Activated naive CD4-positive, alpha-beta T cell treated with anti-CD3 and anti-CD28 coated beads, Interleukin-2, amount 10 ng/mL, durations not matched to agents 7 days and 5 days (primary cell): ENCODE data around the gene KDM8.
"Not testable (repeated sequence)": the region's sequence is repeated elsewhere in the genome, so short reads cannot be mapped to it uniquely, and the experiment has no call there.

ENCODE experiments used
- CTCF ChIA-PET: fragments of 350-600 bp; sonication (Branson Sonifier 250); formaldehyde crosslinking; loops from one replicate; lab custom pipeline; 2021; ENCODE audit warnings: antibody characterized with exemption; lab: Charles Lee
- DNase-seq: peaks from one replicate; pipeline ENCODE4 v3.0.0-alpha.2; 2020
- H3K27ac Mint-ChIP-seq: one replicate; pipeline ENCODE4 v1.8.0; 2021; ENCODE audit warnings: mild to moderate bottlenecking, moderate library complexity, mixed read lengths
- H3K27me3 Mint-ChIP-seq: one replicate; pipeline ENCODE4 v1.8.0; 2021; ENCODE audit warnings: mild to moderate bottlenecking, mixed read lengths
- H3K36me3 Mint-ChIP-seq: one replicate; pipeline ENCODE4 v1.8.0; 2021; ENCODE audit warnings: mixed read lengths
- H3K4me1 Mint-ChIP-seq: one replicate; pipeline ENCODE4 v1.8.0; 2021; ENCODE audit warnings: mixed read lengths
- H3K4me3 Mint-ChIP-seq: one replicate; pipeline ENCODE4 v1.8.0; 2021; ENCODE audit warnings: mild to moderate bottlenecking, moderate library complexity, mixed read lengths
- H3K9me3 Mint-ChIP-seq: one replicate; pipeline ENCODE4 v1.8.0; 2021; ENCODE audit warnings: mixed read lengths

KDM8 gene

GRCh38 chr16:27195941-27196595 is 7.3 kb upstream of the KDM8 start:
- peak; percentile 74 for DNase-seq
- peaks cover 15% of the 10 kb centered on the region for H3K9me3 Mint-ChIP-seq
- peaks cover 87% of the 10 kb centered on the region for H3K4me1 Mint-ChIP-seq
- CTCF ChIA-PET: interaction anchor here (0.9 to 1.7 kb wide), 5 partner anchors 11 to 40 kb away, joined by 3 to 12 read pairs (median 4); no protein-coding TSS in a partner anchor
- peak overlapping the region; percentile 98 for H3K27ac Mint-ChIP-seq
- peaks cover 22% of the 10 kb centered on the region for H3K36me3 Mint-ChIP-seq
- H3K4me3 Mint-ChIP-seq: peak overlapping the region; percentile 51
- no peaks in the 10 kb centered on the region for H3K27me3 Mint-ChIP-seq

GRCh38 chr16:27197004-27197403 is 6.3 kb upstream of the KDM8 start:
- no peak for DNase-seq
- Mint-ChIP-seq H3K4me3 (no peak overlapping the region), H3K4me1 (peaks cover 88% of the 10 kb centered on the region), H3K27ac (peak overlapping the region; percentile 98), H3K27me3 (no peaks in the 10 kb centered on the region), H3K36me3 (peaks cover 23% of the 10 kb centered on the region), H3K9me3 (peaks cover 16% of the 10 kb centered on the region)
- CTCF ChIA-PET: interaction anchor here (1.0 to 3.7 kb wide), 3 partner anchors 12 to 23 kb away, joined by 3 to 41 read pairs (median 4); no protein-coding TSS in a partner anchor

GRCh38 chr16:27198451-27199234 is 4.7 kb upstream of the KDM8 start:
- DNase-seq: no peak
- Mint-ChIP-seq H3K27ac (peak overlapping the region; percentile 99), H3K4me1 (peaks cover 95% of the 10 kb centered on the region), H3K9me3 (peaks cover 16% of the 10 kb centered on the region), H3K36me3 (peaks cover 25% of the 10 kb centered on the region), H3K4me3 (no peak overlapping the region), H3K27me3 (no peaks in the 10 kb centered on the region)
- CTCF ChIA-PET: interaction anchor here (0.8 to 3.7 kb wide), 7 partner anchors 19 to 158 kb away, joined by 3 to 41 read pairs (median 5); no protein-coding TSS in a partner anchor

GRCh38 chr16:27199235-27199586 is 4.1 kb upstream of the KDM8 start:
- Mint-ChIP-seq H3K36me3 (peaks cover 23% of the 10 kb centered on the region), H3K27me3 (no peaks in the 10 kb centered on the region), H3K4me1 (peaks cover 93% of the 10 kb centered on the region), H3K27ac (peak overlapping the region; percentile 99), H3K9me3 (peaks cover 15% of the 10 kb centered on the region), H3K4me3 (no peak overlapping the region)
- CTCF ChIA-PET: interaction anchor here (1.0 to 3.7 kb wide), 7 partner anchors 20 to 169 kb away, joined by 3 to 41 read pairs (median 6); no protein-coding TSS in a partner anchor
- no peak for DNase-seq

- Mint-ChIP-seq H3K27me3 (no peaks in the 10 kb centered on the region), H3K27ac (peak overlapping the region; percentile 99), H3K36me3 (peaks cover 18% of the 10 kb centered on the region), H3K9me3 (peaks cover 10% of the 10 kb centered on the region), H3K4me3 (peak overlapping the region; percentile 52), H3K4me1 (peaks cover 93% of the 10 kb centered on the region)
- CTCF ChIA-PET: interaction anchor here (0.6 to 3.7 kb wide), 8 partner anchors 21 to 441 kb away, joined by 3 to 41 read pairs (median 6); no protein-coding TSS in a partner anchor
- DNase-seq: peak; percentile 63
Measured at GRCh38 chr16:27199736-27200135, 3.6 kb upstream of the KDM8 start.

- Mint-ChIP-seq H3K36me3 (peaks cover 13% of the 10 kb centered on the region), H3K27ac (peak overlapping the region; percentile 99), H3K4me1 (peaks cover 91% of the 10 kb centered on the region)
- CTCF ChIA-PET: interaction anchor here (5.6 kb wide), 1 partner anchor 21 kb away, joined by 31 read pairs; no protein-coding TSS in a partner anchor
- H3K4me3 Mint-ChIP-seq, DNase-seq, H3K27me3 Mint-ChIP-seq, H3K9me3 Mint-ChIP-seq: not testable (repeated sequence)
Measured at GRCh38 chr16:27200914-27201313, 2.4 kb upstream of the KDM8 start.

GRCh38 chr16:27202923-27203506 is 311 bp upstream of the KDM8 start:
- peaks cover 75% of the 10 kb centered on the region for H3K4me1 Mint-ChIP-seq
- peak overlapping the region; percentile 97 for H3K4me3 Mint-ChIP-seq
- CTCF ChIA-PET: interaction anchor here (0.6 to 5.6 kb wide), 8 partner anchors 23 to 256 kb away, joined by 3 to 31 read pairs (median 6); no protein-coding TSS in a partner anchor
- peaks cover 17% of the 10 kb centered on the region for H3K36me3 Mint-ChIP-seq
- H3K9me3 Mint-ChIP-seq: peaks cover 5% of the 10 kb centered on the region
- H3K27ac Mint-ChIP-seq: peak overlapping the region; percentile 99
- peak; percentile 93 for DNase-seq
- H3K27me3 Mint-ChIP-seq: no peaks in the 10 kb centered on the region

GRCh38 chr16:27204312-27204915 is 1.1 kb downstream of the KDM8 start:
- Mint-ChIP-seq H3K4me1 (peaks cover 61% of the 10 kb centered on the region), H3K27me3 (no peaks in the 10 kb centered on the region), H3K4me3 (peak overlapping the region; percentile 97), H3K9me3 (peaks cover 5% of the 10 kb centered on the region), H3K27ac (peak overlapping the region; percentile 99), H3K36me3 (peaks cover 17% of the 10 kb centered on the region)
- DNase-seq: no peak
- CTCF ChIA-PET: interaction anchor here (0.5 to 5.6 kb wide), 8 partner anchors 18 to 252 kb away, joined by 3 to 31 read pairs (median 5); no protein-coding TSS in a partner anchor

- Mint-ChIP-seq H3K27ac (peak overlapping the region; percentile 99), H3K27me3 (no peaks in the 10 kb centered on the region), H3K36me3 (peaks cover 25% of the 10 kb centered on the region), H3K4me1 (peaks cover 50% of the 10 kb centered on the region), H3K9me3 (peaks cover 5% of the 10 kb centered on the region), H3K4me3 (no peak overlapping the region)
- CTCF ChIA-PET: interaction anchor here (0.6 to 5.6 kb wide), 4 partner anchors 25 to 111 kb away, joined by 3 to 31 read pairs (median 4); no protein-coding TSS in a partner anchor
- no peak for DNase-seq
Measured at GRCh38 chr16:27205423-27206065, 2.2 kb downstream of the KDM8 start.

GRCh38 chr16:27207121-27207520 is 3.8 kb downstream of the KDM8 start:
- H3K27me3 Mint-ChIP-seq, H3K4me3 Mint-ChIP-seq, DNase-seq, H3K9me3 Mint-ChIP-seq, H3K27ac Mint-ChIP-seq: not testable (repeated sequence)
- peaks cover 29% of the 10 kb centered on the region for H3K36me3 Mint-ChIP-seq
- H3K4me1 Mint-ChIP-seq: peaks cover 41% of the 10 kb centered on the region
- CTCF ChIA-PET: interaction anchor here (1.6 kb wide), 1 partner anchor 28 kb away, joined by 3 read pairs; no protein-coding TSS in a partner anchor

GRCh38 chr16:27208081-27208680 is 4.9 kb downstream of the KDM8 start:
- DNase-seq: no peak
- CTCF ChIA-PET: interaction anchor here (1.6 kb wide), 1 partner anchor 29 kb away, joined by 3 read pairs; no protein-coding TSS in a partner anchor
- Mint-ChIP-seq H3K27ac (no peak overlapping the region), H3K9me3 (no peaks in the 10 kb centered on the region), H3K36me3 (peaks cover 34% of the 10 kb centered on the region), H3K4me3 (no peak overlapping the region), H3K27me3 (no peaks in the 10 kb centered on the region), H3K4me1 (peaks cover 36% of the 10 kb centered on the region)

- DNase-seq: no peak
- H3K27ac Mint-ChIP-seq: no peak overlapping the region
- no peak overlapping the region for H3K4me3 Mint-ChIP-seq
- peaks cover 37% of the 10 kb centered on the region for H3K36me3 Mint-ChIP-seq
- peaks cover 36% of the 10 kb centered on the region for H3K4me1 Mint-ChIP-seq
- H3K9me3 Mint-ChIP-seq: no peaks in the 10 kb centered on the region
- H3K27me3 Mint-ChIP-seq: no peaks in the 10 kb centered on the region
- CTCF ChIA-PET: no interaction called here
Measured at GRCh38 chr16:27208796-27209195, 5.5 kb downstream of the KDM8 start.
